GM23338 (cell line): Measurements from ENCODE around the gene CHST11. TPM values are rescaled to one million over a fixed set of nuclear protein-coding genes. Genes with fewer than 3 reads are reported as not detected.

Experiments used
- ATAC-seq: fragments of 200-7000 bp; cut with Tn5 transposase; 3 replicates; pipeline ENCODE4 v1.9.1; 2020
- DNase-seq: peaks from one replicate; pipeline ENCODE4 v3.0.0-alpha.2; 2015; ENCODE audit warnings: low spot score
- H2AFZ ChIP-seq: fragments of 200-600 bp; sonication (generic); 2 replicates; pipeline ENCODE4 v1.8.0; 2016; ENCODE audit warnings: antibody characterized with exemption, mild to moderate bottlenecking, moderate library complexity
- H3F3A ChIP-seq: fragments of 200-600 bp; sonication (generic); replicated peaks from 2 replicates; pipeline ENCODE4 v1.8.0; 2017; ENCODE audit warnings: antibody characterized with exemption, mixed run types, low read depth
- H3K27ac ChIP-seq: fragments of 200-600 bp; sonication (generic); 2 replicates; pipeline ENCODE4 v1.6.1; 2016; ENCODE audit warnings: low read depth
- H3K27me3 ChIP-seq: fragments of 200-600 bp; sonication (generic); 2 replicates; pipeline ENCODE4 v1.8.0; 2016; ENCODE audit warnings: mild to moderate bottlenecking, mixed run types, moderate library complexity; ENCODE audit not compliant: insufficient read depth
- H3K36me3 ChIP-seq: fragments of 200-600 bp; sonication (generic); 2 replicates; pipeline ENCODE4 v1.8.0; 2016; ENCODE audit warnings: mild to moderate bottlenecking; ENCODE audit not compliant: insufficient read depth
- H3K4me1 ChIP-seq: fragments of 200-600 bp; sonication (generic); 2 replicates; pipeline ENCODE4 v1.8.0; 2016; ENCODE audit warnings: mild to moderate bottlenecking, moderate library complexity; ENCODE audit not compliant: insufficient read depth
- H3K4me2 ChIP-seq: fragments of 200-600 bp; sonication (generic); 2 replicates; pipeline ENCODE4 v1.7.1; 2017; ENCODE audit warnings: mixed run types
- H3K4me3 ChIP-seq: fragments of 200-600 bp; sonication (generic); 2 replicates; pipeline ENCODE4 v1.6.1; 2016; ENCODE audit warnings: mixed run types
- H3K79me2 ChIP-seq: fragments of 200-600 bp; sonication (generic); replicated peaks from 2 replicates; pipeline ENCODE4 v1.8.0; 2017; ENCODE audit warnings: mild to moderate bottlenecking; ENCODE audit not compliant: insufficient read depth
- H3K9me2 ChIP-seq: fragments of 200-600 bp; sonication (generic); 2 replicates; pipeline ENCODE4 v1.8.0; 2017; ENCODE audit not compliant: insufficient read depth
- H4K20me1 ChIP-seq: fragments of 200-600 bp; sonication (generic); replicated peaks from 2 replicates; pipeline ENCODE4 v1.8.0; 2017; ENCODE audit warnings: mild to moderate bottlenecking; ENCODE audit not compliant: insufficient read depth
- H3K27ac Mint-ChIP-seq: 2 replicates; pipeline ENCODE4 v1.8.0; 2020; ENCODE audit warnings: inconsistent platforms, mild to moderate bottlenecking, moderate library complexity, mixed read lengths
- H3K27me3 Mint-ChIP-seq: 3 replicates; pipeline ENCODE4 v1.8.0; 2022; ENCODE audit warnings: low read depth, mild to moderate bottlenecking, moderate library complexity, mixed read lengths, inconsistent platforms; ENCODE audit not compliant: insufficient read depth, poor library complexity
- H3K36me3 Mint-ChIP-seq: 3 replicates; pipeline ENCODE4 v1.8.0; 2021; ENCODE audit warnings: low read depth, mild to moderate bottlenecking, inconsistent platforms, moderate library complexity, mixed read lengths
- H3K4me1 Mint-ChIP-seq: 3 replicates; pipeline ENCODE4 v1.8.0; 2020; ENCODE audit warnings: mild to moderate bottlenecking, inconsistent platforms, mixed read lengths
- H3K4me3 Mint-ChIP-seq: 3 replicates; pipeline ENCODE4 v1.8.0; 2021; ENCODE audit warnings: moderate library complexity, mild to moderate bottlenecking, inconsistent platforms, mixed read lengths
- H3K9me3 Mint-ChIP-seq: 3 replicates; pipeline ENCODE4 v1.8.0; 2020; ENCODE audit warnings: moderate library complexity, mild to moderate bottlenecking, inconsistent platforms, mixed read lengths
- POLR2AphosphoS5 ChIP-seq: IDR thresholded peaks from 2 replicates; pipeline ENCODE4 v1.6.1; 2016; ENCODE audit warnings: antibody characterized with exemption, low read depth
- REST ChIP-seq: IDR thresholded peaks from one replicate; pipeline ENCODE4 v1.6.1; 2018; ENCODE audit warnings: antibody characterized with exemption; ENCODE audit not compliant: unreplicated experiment
- ZNF114 ChIP-seq: fragments of 250-450 bp; sonication (Bioruptor Pico); IDR thresholded peaks from 2 replicates; pipeline ENCODE4 v1.5.0; 2020; ENCODE audit warnings: mild to moderate bottlenecking, moderate library complexity
- ZNF331 ChIP-seq: fragments of 250-450 bp; sonication (Bioruptor Pico); IDR thresholded peaks from 2 replicates; pipeline ENCODE4 v1.5.0; 2020; ENCODE audit warnings: low read depth, mild to moderate bottlenecking, moderate library complexity
- ZNF462 ChIP-seq: fragments of 250-450 bp; sonication (Bioruptor Pico); IDR thresholded peaks from 2 replicates; pipeline ENCODE4 v1.5.0; 2020; ENCODE audit warnings: mild to moderate bottlenecking, moderate library complexity
- polyA plus RNA-seq: library from polyadenylated mRNA; unstranded; fragments of >200 nt; fragmentation: Nextera tagmentation; extraction: Ambion mirVana; gene quantifications from 2 replicates; pipeline ENCODE4 v1.2.1, GENCODE V29; 2016
- total RNA-seq: library from RNA; depleted of rRNA; stranded (reverse); fragments of >200 nt; shearing (Covaris generic); gene quantifications from 2 replicates; pipeline ENCODE4 v1.2.3, GENCODE V29; 2014

Gene CHST11
- total and polyA plus RNA-seq, 2 experiments from 2014 or later: 7.7 to 25.7 TPM

GRCh38 chr12:104634044-104634443 is 177.3 kb downstream of the CHST11 start (continued):
- no peak for TF ChIP-seq REST
- TF ChIP-seq ZNF331 (CRISPR knock-in tag): no peak
- no peak for TF ChIP-seq ZNF462 (CRISPR knock-in tag)

- H3F3A ChIP-seq: no peaks in the 10 kb centered on the region
- H3K4me2 ChIP-seq: no peak overlapping the region
- Mint-ChIP-seq H3K4me1 (peaks cover 31% of the 10 kb centered on the region), H3K9me3 (peaks cover 3% of the 10 kb centered on the region; the same call in 1 of the 3 replicates), H3K4me3 (no peak overlapping the region), H3K27ac (no peak overlapping the region), H3K36me3 (peaks cover under 1% of the 10 kb centered on the region; the same call in 2 of the 3 replicates), H3K27me3 (peaks cover 10% of the 10 kb centered on the region)
- no peak for ATAC-seq
- no peak overlapping the region for H3K4me3 ChIP-seq
- H4K20me1 ChIP-seq: no peaks in the 10 kb centered on the region
- H2AFZ ChIP-seq: no peak overlapping the region
- peaks cover 11% of the 10 kb centered on the region; the same call in 1 of the 2 replicates for H3K4me1 ChIP-seq
- H3K27ac ChIP-seq: no peak overlapping the region
- 0 out of 2 replicates have a peak, but pooled peaks cover 5% of the 10 kb centered on the region for H3K9me2 ChIP-seq
- no peak for DNase-seq
- H3K36me3 ChIP-seq: no peaks in the 10 kb centered on the region
- no peaks in the 10 kb centered on the region for H3K79me2 ChIP-seq
- H3K27me3 ChIP-seq: no peaks in the 10 kb centered on the region
- TF ChIP-seq ZNF331 (CRISPR knock-in tag) (no peak), ZNF462 (CRISPR knock-in tag) (no peak), ZNF114 (CRISPR knock-in tag) (no peak), POLR2AphosphoS5 (no peak)
Measured at GRCh38 chr12:104634852-104635251, 178.1 kb downstream of the CHST11 start.
